Naive thymus-derived CD4-positive, alpha-beta T cell (primary cell): ENCODE measurements around the gene LDB2. TPM values are rescaled to one million over a fixed set of nuclear protein-coding genes. Genes with fewer than 3 reads are reported as not detected.

ENCODE experiments used
- ATAC-seq: fragments of 150-1000 bp; cut with Tn5 transposase; 2 replicates; pipeline ENCODE4 v1.10.0; 2021; ENCODE audit warnings: mild to moderate bottlenecking, moderate library complexity
- CTCF ChIA-PET: fragments of 350-600 bp; sonication (Branson Sonifier 250); formaldehyde crosslinking; loops from one replicate; lab custom pipeline; 2021; ENCODE audit warnings: antibody characterized with exemption; lab: Charles Lee
- POLR2A ChIA-PET: fragments of 350-600 bp; sonication (Branson Sonifier 250); formaldehyde crosslinking; loops from one replicate; lab custom pipeline; 2021; ENCODE audit warnings: antibody characterized with exemption, inconsistent platforms; lab: Charles Lee
- DNase-seq, 9 donors: peaks; one replicate each; pipeline versions ENCODE4 v3.0.0 to v3.0.0-alpha.2; 2020 to 2022; ENCODE audit warnings: mixed read lengths in 1 of 9
- H3K27ac ChIP-seq: one replicate; pipeline ENCODE4 v1.7.0; 2013; ENCODE audit warnings: mild to moderate bottlenecking, low read depth, low read length, moderate library complexity
- H3K27me3 ChIP-seq, 2 donors: one replicate each; pipeline ENCODE4 v1.7.0; 2013; ENCODE audit warnings: low read length in 2 of 2, mild to moderate bottlenecking in 2 of 2, moderate library complexity in 2 of 2; ENCODE audit not compliant: control insufficient read depth in 2 of 2, insufficient read depth in 2 of 2
- H3K36me3 ChIP-seq, 3 experiments: 1 replicate in 2 of 3; 2 replicates in 1 of 3; pipeline ENCODE4 v1.7.0; 2013; ENCODE audit warnings: low read length in 3 of 3, mild to moderate bottlenecking in 3 of 3, moderate library complexity in 1 of 3; ENCODE audit not compliant: insufficient read depth in 3 of 3, control insufficient read depth in 2 of 3
- H3K4me1 ChIP-seq, 2 donors: one replicate each; pipeline ENCODE4 v1.7.0; 2013; ENCODE audit warnings: low read length in 2 of 2, mild to moderate bottlenecking in 2 of 2, moderate library complexity in 1 of 2; ENCODE audit not compliant: control insufficient read depth in 2 of 2, insufficient read depth in 2 of 2
- H3K4me3 ChIP-seq: 2 replicates; pipeline ENCODE4 v1.7.0; 2013; ENCODE audit warnings: mild to moderate bottlenecking, low read length
- H3K9me3 ChIP-seq, 3 experiments: 1 replicate in 2 of 3; 2 replicates in 1 of 3; pipeline ENCODE4 v1.7.0; 2013; ENCODE audit warnings: low read length in 3 of 3; ENCODE audit not compliant: control insufficient read depth in 2 of 3
- H3K27ac Mint-ChIP-seq, 9 donors: one replicate each; pipeline ENCODE4 v1.8.0; 2020 to 2022; ENCODE audit warnings: mixed read lengths in 9 of 9, mild to moderate bottlenecking in 8 of 9, moderate library complexity in 5 of 9, inconsistent platforms in 2 of 9
- H3K27me3 Mint-ChIP-seq, 5 donors: one replicate each; pipeline ENCODE4 v1.8.0; 2021 to 2022; ENCODE audit warnings: mixed read lengths in 5 of 5, mild to moderate bottlenecking in 1 of 5
- H3K36me3 Mint-ChIP-seq, 5 donors: one replicate each; pipeline ENCODE4 v1.8.0; 2020 to 2022; ENCODE audit warnings: mixed read lengths in 5 of 5, mild to moderate bottlenecking in 3 of 5, inconsistent platforms in 1 of 5
- H3K4me1 Mint-ChIP-seq, 7 donors: one replicate each; pipeline ENCODE4 v1.8.0; 2020 to 2022; ENCODE audit warnings: mixed read lengths in 7 of 7, mild to moderate bottlenecking in 3 of 7, inconsistent platforms in 1 of 7
- H3K4me3 Mint-ChIP-seq, 10 donors: one replicate each; pipeline ENCODE4 v1.8.0; 2020 to 2022; ENCODE audit warnings: mild to moderate bottlenecking in 10 of 10, mixed read lengths in 10 of 10, moderate library complexity in 6 of 10, inconsistent platforms in 2 of 10
- H3K9me3 Mint-ChIP-seq, 11 donors: one replicate each; pipeline ENCODE4 v1.8.0; 2020 to 2022; ENCODE audit warnings: mixed read lengths in 11 of 11, mild to moderate bottlenecking in 4 of 11, inconsistent platforms in 1 of 11, moderate library complexity in 1 of 11
- intact Hi-C, 2 donors: fragments of 100-400 bp; cut with micrococcal nuclease; formaldehyde crosslinking; loops; one replicate each; pipeline ENCODE4 v1.15.1; 2023
- polyA plus RNA-seq, 2 donors: library from polyadenylated mRNA; unstranded; fragments of 300-500 nt; fragmentation: Illumina TruSeq; gene quantifications; one replicate each; pipeline ENCODE4 v1.2.3, GENCODE V29; 2021
- total RNA-seq, 6 experiments: library from RNA in 5 of 6; stranded (reverse) in 5 of 6; gene quantifications; 1 replicate in 5 of 6; 2 replicates in 1 of 6; pipeline ENCODE4 v1.2.3 and lab custom pipeline; 2021 to 2026

The LDB2 gene
- total and polyA plus RNA-seq, 7 experiments from 2014 or later = 0.29 to 1.5 TPM; not detected in 5

GRCh38 chr4:16721613-16722291 lies 176.7 kb downstream of the LDB2 start:
- Mint-ChIP-seq H3K27ac (no peak overlapping the region), H3K4me1 (peaks cover 0 to 3% (median 0%) of the 10 kb centered on the region in 7 donors), H3K27me3 (peaks cover 0 to 16% (median 10%) of the 10 kb centered on the region in 5 donors), H3K9me3 (peaks cover 0 to 22% (median 10%) of the 10 kb centered on the region in 11 donors), H3K36me3 (peaks cover 0 to 5% (median 0%) of the 10 kb centered on the region in 5 donors), H3K4me3 (no peak overlapping the region)
- Histone ChIP-seq H3K27ac (no peak overlapping the region), H3K4me3 (no peak overlapping the region), H3K27me3 (no peaks in the 10 kb centered on the region), H3K9me3 (peaks cover 0 to 4% (median 0%) of the 10 kb centered on the region in 3 experiments), H3K4me1 (no peaks in the 10 kb centered on the region), H3K36me3 (no peaks in the 10 kb centered on the region)
- intact Hi-C loops = no loop called here
- DNase-seq (no peak), ATAC-seq (peak; percentile 34)
- POLR2A ChIA-PET = no interaction called here
- CTCF ChIA-PET = no interaction called here

DNA sequence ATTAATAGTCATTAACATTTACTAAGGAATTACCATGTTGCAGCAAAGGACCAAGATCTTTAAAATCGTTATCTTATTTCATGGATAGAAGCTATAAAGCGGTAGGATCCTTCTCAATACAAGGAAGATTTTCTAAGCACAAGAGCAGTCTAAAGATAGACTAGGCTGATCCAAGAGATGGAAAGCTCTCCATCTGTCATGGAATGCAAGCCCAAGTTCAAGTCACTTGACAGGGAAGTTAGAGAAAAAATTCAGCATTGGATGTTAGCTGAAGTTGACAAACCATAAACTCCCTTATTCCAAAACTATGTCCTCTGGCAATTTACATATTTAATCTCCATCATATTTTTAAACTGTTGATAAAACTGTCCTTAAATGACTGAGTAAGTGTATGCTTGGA lies 177.7 kb downstream of the LDB2 start:
- Histone ChIP-seq H3K36me3 (no peaks in the 10 kb centered on the region), H3K4me1 (no peaks in the 10 kb centered on the region), H3K9me3 (peaks cover 0 to 4% (median 0%) of the 10 kb centered on the region in 3 experiments), H3K27me3 (no peaks in the 10 kb centered on the region), H3K27ac (no peak overlapping the region), H3K4me3 (no peak overlapping the region)
- peaks cover 0 to 16% (median 11%) of the 10 kb centered on the region in 5 donors for H3K27me3 Mint-ChIP-seq
- CTCF ChIA-PET = interaction anchor here (0.6 kb wide), 1 partner anchor 28 kb away, joined by 3 read pairs; no protein-coding TSS in a partner anchor
- intact Hi-C loops = no loop called here
- H3K27ac Mint-ChIP-seq = no peak overlapping the region
- POLR2A ChIA-PET = no interaction called here
- DNase-seq (no peak), ATAC-seq (no peak)
- H3K4me1 Mint-ChIP-seq = peaks cover 0 to 3% (median 0%) of the 10 kb centered on the region in 7 donors
- H3K36me3 Mint-ChIP-seq = peaks cover 0 to 5% (median 0%) of the 10 kb centered on the region in 5 donors
- H3K9me3 Mint-ChIP-seq = peaks cover 0 to 22% (median 10%) of the 10 kb centered on the region in 11 donors
- H3K4me3 Mint-ChIP-seq = no peak overlapping the region

- intact Hi-C loops = no loop called here
- no peaks in the 10 kb centered on the region for H3K9me3 ChIP-seq
- no peaks in the 10 kb centered on the region for H3K27me3 ChIP-seq
- ATAC-seq = no peak
- H3K4me1 ChIP-seq = no peaks in the 10 kb centered on the region
- ChIA-PET CTCF (no interaction called here), POLR2A (no interaction called here)
- Mint-ChIP-seq H3K4me3 (no peak overlapping the region), H3K36me3 (no peaks in the 10 kb centered on the region), H3K27me3 (peaks cover 0 to 9% (median 4%) of the 10 kb centered on the region in 5 donors), H3K9me3 (peaks cover 0 to 6% (median 0%) of the 10 kb centered on the region in 11 donors), H3K27ac (no peak overlapping the region), H3K4me1 (peaks cover 0 to 3% (median 0%) of the 10 kb centered on the region in 7 donors)
- no peaks in the 10 kb centered on the region for H3K36me3 ChIP-seq
- no peak overlapping the region for H3K4me3 ChIP-seq
- no peak for DNase-seq
- H3K27ac ChIP-seq = no peak overlapping the region
Observed at GRCh38 chr4:16717266-16717970, 181.0 kb downstream of the LDB2 start.

GRCh38 chr4:16715482-16715881 lies 183.0 kb downstream of the LDB2 start:
- Mint-ChIP-seq H3K27me3 (peaks cover 0 to 14% (median 10%) of the 10 kb centered on the region in 5 donors), H3K9me3 (peaks cover 0 to 13% (median 0%) of the 10 kb centered on the region in 11 donors), H3K4me3 (no peak overlapping the region), H3K27ac (no peak overlapping the region), H3K36me3 (no peaks in the 10 kb centered on the region), H3K4me1 (no peaks in the 10 kb centered on the region)
- DNase-seq (no peak), ATAC-seq (no peak)
- H3K27me3 ChIP-seq = no peaks in the 10 kb centered on the region
- no peaks in the 10 kb centered on the region for H3K9me3 ChIP-seq
- ChIA-PET CTCF (no interaction called here), POLR2A (no interaction called here)
- H3K4me3 ChIP-seq = no peak overlapping the region
- H3K36me3 ChIP-seq = no peaks in the 10 kb centered on the region
- H3K4me1 ChIP-seq = no peaks in the 10 kb centered on the region
- intact Hi-C loops = no loop called here
- H3K27ac ChIP-seq = no peak overlapping the region

DNA sequence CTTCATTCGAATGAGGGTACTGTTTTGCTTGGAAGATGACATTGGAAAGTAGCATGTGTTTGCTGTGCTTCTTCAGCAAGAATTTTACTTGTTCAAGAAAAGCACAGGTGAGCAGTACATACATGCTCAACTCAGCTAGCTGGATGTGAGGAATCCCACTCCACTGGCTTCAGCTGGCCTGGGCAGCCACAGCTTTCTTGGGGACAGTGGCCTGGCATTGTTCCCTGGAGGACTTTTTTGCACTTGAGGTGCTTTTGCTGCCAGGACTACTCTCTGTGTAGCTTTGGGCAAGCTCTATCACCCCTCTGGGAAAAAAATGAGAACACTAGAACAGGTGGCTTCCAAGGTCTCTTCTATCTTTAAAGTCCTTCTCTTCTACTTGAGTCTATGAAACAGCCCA lies 184.3 kb downstream of the LDB2 start:
- Mint-ChIP-seq H3K4me1 (no peaks in the 10 kb centered on the region), H3K36me3 (no peaks in the 10 kb centered on the region), H3K4me3 (no peak overlapping the region), H3K27ac (no peak overlapping the region), H3K9me3 (peaks cover 0 to 13% (median 0%) of the 10 kb centered on the region in 11 donors), H3K27me3 (peaks cover 0 to 14% (median 7%) of the 10 kb centered on the region in 5 donors)
- Histone ChIP-seq H3K36me3 (no peaks in the 10 kb centered on the region), H3K27ac (no peak overlapping the region), H3K27me3 (no peaks in the 10 kb centered on the region), H3K4me1 (no peaks in the 10 kb centered on the region), H3K4me3 (no peak overlapping the region), H3K9me3 (no peaks in the 10 kb centered on the region)
- intact Hi-C loops = no loop called here
- no peak for ATAC-seq
- no peak for DNase-seq
- CTCF ChIA-PET = no interaction called here
- POLR2A ChIA-PET = no interaction called here

GRCh38 chr4:16713696-16714095 lies 184.7 kb downstream of the LDB2 start:
- CTCF ChIA-PET = no interaction called here

More at GRCh38 chr4:16713696-16714095, 184.7 kb downstream of the LDB2 start:
- intact Hi-C loops = no loop called here
- ATAC-seq (no peak), DNase-seq (no peak)
- peaks cover 0 to 13% (median 0%) of the 10 kb centered on the region in 11 donors for H3K9me3 Mint-ChIP-seq
- Histone ChIP-seq H3K4me3 (no peak overlapping the region), H3K27ac (no peak overlapping the region), H3K9me3 (no peaks in the 10 kb centered on the region), H3K4me1 (no peaks in the 10 kb centered on the region), H3K36me3 (no peaks in the 10 kb centered on the region), H3K27me3 (no peaks in the 10 kb centered on the region)
- H3K27ac Mint-ChIP-seq = no peak overlapping the region
- POLR2A ChIA-PET = interaction anchor here (0.7 kb wide), 1 partner anchor 31 kb away, joined by 3 read pairs; no protein-coding TSS in a partner anchor
- H3K4me3 Mint-ChIP-seq = no peak overlapping the region
- peaks cover 0 to 14% (median 7%) of the 10 kb centered on the region in 5 donors for H3K27me3 Mint-ChIP-seq
- no peaks in the 10 kb centered on the region for H3K36me3 Mint-ChIP-seq
- no peaks in the 10 kb centered on the region for H3K4me1 Mint-ChIP-seq
